G401 (cell line): ENCODE data around the gene RAET1G. TPM values are rescaled to one million over a fixed set of nuclear protein-coding genes. Genes with fewer than 3 reads are reported as not detected.
"Not testable (repeated sequence)": the region's sequence is repeated elsewhere in the genome, so short reads cannot be mapped to it uniquely, and the experiment has no call there.

Experiments
- DNase-seq: peaks from one replicate; pipeline ENCODE4 v3.0.0-alpha.2; 2015; ENCODE audit warnings: low spot score
- in situ Hi-C: cut with HindIII; loops from 2 replicates; pipeline ENCODE4 v1.10.0; 2016; ENCODE audit warnings: low sequenced_read_pairs, mixed read lengths
- total RNA-seq: library from RNA; depleted of rRNA; stranded (reverse); fragments of >200 nt; shearing (Covaris generic); gene quantifications from 2 replicates; pipeline ENCODE4 v1.2.3, GENCODE V29; 2014

Gene RAET1G
- total RNA-seq, 1 experiment from 2014 or later: not detected

GRCh38 chr6:149954984-149955653 lies 32.2 kb upstream of the RAET1G start:
- in situ Hi-C loops, DNase-seq: not testable (repeated sequence)

GRCh38 chr6:149954328-149954983 lies 31.5 kb upstream of the RAET1G start:
- in situ Hi-C loops, DNase-seq: not testable (repeated sequence)

GRCh38 chr6:149953934-149954327 lies 31.0 kb upstream of the RAET1G start:
- not testable (repeated sequence) for DNase-seq

GRCh38 chr6:149953390-149953789 lies 30.5 kb upstream of the RAET1G start:
- DNase-seq, in situ Hi-C loops: not testable (repeated sequence)

More at GRCh38 chr6:149953934-149954327, 31.0 kb upstream of the RAET1G start:
- in situ Hi-C loops: not testable (repeated sequence)

GRCh38 chr6:149951626-149952025 lies 28.7 kb upstream of the RAET1G start:
- no peak for DNase-seq
- in situ Hi-C loops: no loop called here

- in situ Hi-C loops: no loop called here
- no peak for DNase-seq
Measured at GRCh38 chr6:149951096-149951495, 28.2 kb upstream of the RAET1G start.

GRCh38 chr6:149950423-149950822 lies 27.5 kb upstream of the RAET1G start:
- in situ Hi-C loops: no loop called here
- DNase-seq: no peak

- in situ Hi-C loops: no loop called here
- no peak for DNase-seq
Measured at GRCh38 chr6:149948616-149949015, 25.7 kb upstream of the RAET1G start.

- in situ Hi-C loops: no loop called here
- DNase-seq: no peak
Measured at GRCh38 chr6:149948011-149948410, 25.1 kb upstream of the RAET1G start.

GRCh38 chr6:149947533-149947932 lies 24.6 kb upstream of the RAET1G start:
- DNase-seq, in situ Hi-C loops: not testable (repeated sequence)

GRCh38 chr6:149946631-149947030 lies 23.7 kb upstream of the RAET1G start:
- in situ Hi-C loops, DNase-seq: not testable (repeated sequence)

GRCh38 chr6:149945276-149945675 lies 22.4 kb upstream of the RAET1G start:
- in situ Hi-C loops, DNase-seq: not testable (repeated sequence)

- in situ Hi-C loops: not testable (repeated sequence)
Measured at GRCh38 chr6:149943321-149943720, 20.4 kb upstream of the RAET1G start.

GRCh38 chr6:149942461-149942829 lies 19.5 kb upstream of the RAET1G start:
- DNase-seq: no peak
- in situ Hi-C loops: no loop called here

More at GRCh38 chr6:149943321-149943720, 20.4 kb upstream of the RAET1G start:
- not testable (repeated sequence) for DNase-seq

- in situ Hi-C loops: no loop called here
- peak; percentile 91 for DNase-seq
Measured at GRCh38 chr6:149941583-149942460, 18.9 kb upstream of the RAET1G start, which contains the start of gene ULBP2. ULBP2 (plus strand) TSS chr6:149942014; CDS start chr6:149942073, 59 bp downstream.

GRCh38 chr6:149940672-149940982 lies 17.7 kb upstream of the RAET1G start:
- in situ Hi-C loops: no loop called here
- no peak for DNase-seq

GRCh38 chr6:149939909-149940671 lies 17.2 kb upstream of the RAET1G start:
- in situ Hi-C loops: no loop called here
- no peak for DNase-seq

- in situ Hi-C loops: no loop called here
Measured at GRCh38 chr6:149939356-149939648, 16.4 kb upstream of the RAET1G start.

GRCh38 chr6:149938571-149939355 lies 15.8 kb upstream of the RAET1G start:
- in situ Hi-C loops: no loop called here
- DNase-seq: no peak

More at GRCh38 chr6:149939356-149939648, 16.4 kb upstream of the RAET1G start:
- DNase-seq: no peak
